HG02623 (cell line): ENCODE data around the gene ANGEL2.
"Not testable (repeated sequence)": the region's sequence is repeated elsewhere in the genome, so short reads cannot be mapped to it uniquely, and the experiment has no call there.

Experiments used
- ATAC-seq: cut with Tn5 transposase; IDR thresholded peaks from one replicate; pipeline ENCODE4 v1.9.1; 2021; ENCODE audit warnings: moderate library complexity; ENCODE audit not compliant: unreplicated experiment

ANGEL2 gene

DNA sequence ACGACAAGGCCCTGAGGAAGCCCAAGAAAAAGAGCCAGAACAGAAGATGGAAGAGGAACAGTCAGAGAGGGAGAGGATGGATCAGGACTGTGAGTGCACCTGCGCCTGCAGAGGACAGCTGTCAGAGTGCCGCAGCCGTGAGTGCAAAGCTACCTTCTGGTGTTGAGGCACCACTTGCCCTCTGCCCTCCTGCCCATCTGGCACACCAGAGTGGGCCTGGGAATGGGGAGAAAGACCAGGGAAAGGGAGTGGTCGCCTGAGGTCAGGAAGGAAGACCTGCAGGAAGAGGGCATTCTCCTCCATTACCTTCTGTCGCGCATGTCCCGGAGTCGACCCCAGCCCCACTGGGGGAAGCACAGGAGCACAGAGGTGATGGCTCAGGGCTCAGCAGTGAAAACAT lies 39.1 kb downstream of the ANGEL2 start:
- no peak for ATAC-seq

DNA sequence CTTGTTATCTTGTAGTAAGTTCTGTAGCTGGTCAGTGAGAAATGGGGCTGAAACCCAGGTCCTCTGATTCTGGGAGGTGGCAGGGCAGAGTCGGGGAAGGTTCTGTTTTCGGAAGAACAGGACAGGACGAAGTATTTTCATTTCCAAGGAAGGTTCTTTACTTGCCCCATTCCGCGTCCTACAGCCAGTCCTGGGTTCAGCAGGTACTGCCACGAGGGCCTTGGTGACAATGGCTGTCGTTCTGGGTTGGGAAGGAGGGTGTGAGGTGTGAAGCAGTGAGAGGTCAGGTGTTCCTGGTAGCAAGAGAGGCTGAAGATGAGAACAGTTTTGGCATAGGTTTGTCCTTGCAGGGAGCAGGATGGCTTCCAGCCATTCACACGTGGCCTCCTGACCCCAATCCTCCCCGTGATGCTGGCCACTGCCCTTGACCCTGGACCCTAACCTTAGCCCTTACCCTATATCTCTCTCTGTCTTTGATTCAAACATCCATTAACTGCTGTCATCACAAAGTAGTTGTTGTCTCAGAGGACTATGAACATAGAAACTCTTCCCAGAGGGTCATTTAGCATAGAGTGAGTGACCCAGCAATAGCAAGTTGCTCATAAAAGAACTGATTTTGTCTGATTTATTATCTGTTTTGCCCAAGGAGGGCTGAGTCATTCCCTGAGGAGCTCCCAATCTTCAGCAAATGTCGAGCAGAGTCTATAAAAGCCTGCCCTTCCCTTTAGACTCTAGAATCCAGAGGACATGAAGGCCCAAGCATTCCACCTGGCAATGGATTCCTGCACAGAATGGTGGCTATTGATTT lies 40.4 kb downstream of the ANGEL2 start:
- ATAC-seq = no peak

DNA sequence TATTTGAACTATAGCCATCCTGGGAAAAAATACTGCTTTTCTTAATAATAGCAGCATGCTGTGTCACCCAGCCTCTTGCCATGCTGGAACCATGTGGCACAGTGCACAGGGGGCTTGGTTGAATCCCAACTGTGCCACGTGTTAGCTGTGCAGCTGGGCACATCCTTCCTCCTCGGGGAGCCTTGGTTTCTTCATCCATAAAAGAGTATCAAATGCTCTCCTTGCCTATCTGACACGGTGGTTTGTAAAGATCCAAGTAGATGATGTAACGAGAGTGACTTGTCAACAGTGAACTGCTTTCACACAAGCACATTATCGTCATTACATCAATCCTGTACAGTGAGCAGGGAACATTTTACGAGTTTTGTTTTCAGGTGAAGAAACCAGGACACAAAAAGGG lies 41.0 kb downstream of the ANGEL2 start:
- no peak for ATAC-seq

DNA sequence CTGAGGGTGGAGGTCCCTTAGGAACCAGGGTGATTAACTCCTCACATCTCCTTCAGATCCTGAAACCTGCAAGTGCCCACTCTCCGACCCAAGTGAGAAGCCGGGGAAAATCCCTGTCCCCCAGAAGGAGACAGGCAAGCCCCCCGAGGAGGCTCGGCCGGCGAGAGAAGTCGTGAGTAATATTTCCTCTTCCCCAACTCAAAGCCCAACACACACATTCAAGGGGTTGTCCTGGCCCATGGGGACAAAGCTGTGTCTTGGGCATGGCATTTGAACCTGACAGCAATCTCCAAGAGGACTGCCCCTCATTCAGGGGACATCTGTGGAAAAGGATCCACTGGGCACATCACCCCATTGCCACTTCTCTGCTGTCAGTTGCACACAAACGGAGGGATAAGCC lies 41.8 kb downstream of the ANGEL2 start:
- ATAC-seq = no peak

DNA sequence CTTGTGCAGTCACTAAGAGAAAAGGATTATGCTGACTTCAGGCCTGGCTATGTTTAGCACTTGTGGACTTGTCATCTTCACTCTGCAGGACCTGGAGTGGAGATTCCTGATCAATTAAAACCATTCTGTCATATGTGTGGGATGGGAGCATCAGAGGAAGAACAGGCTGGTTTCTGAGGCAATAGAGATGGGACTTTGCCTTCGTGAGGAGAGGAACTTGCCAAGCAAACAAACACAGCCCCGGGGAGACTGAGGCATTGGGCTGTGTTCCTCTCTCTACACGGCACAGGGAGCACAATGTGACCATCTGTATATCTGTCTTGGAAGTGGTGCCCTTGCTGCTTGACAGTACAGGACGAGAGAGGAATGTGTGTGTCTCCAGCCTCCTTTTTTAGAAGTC lies 42.2 kb downstream of the ANGEL2 start:
- ATAC-seq = no peak

DNA sequence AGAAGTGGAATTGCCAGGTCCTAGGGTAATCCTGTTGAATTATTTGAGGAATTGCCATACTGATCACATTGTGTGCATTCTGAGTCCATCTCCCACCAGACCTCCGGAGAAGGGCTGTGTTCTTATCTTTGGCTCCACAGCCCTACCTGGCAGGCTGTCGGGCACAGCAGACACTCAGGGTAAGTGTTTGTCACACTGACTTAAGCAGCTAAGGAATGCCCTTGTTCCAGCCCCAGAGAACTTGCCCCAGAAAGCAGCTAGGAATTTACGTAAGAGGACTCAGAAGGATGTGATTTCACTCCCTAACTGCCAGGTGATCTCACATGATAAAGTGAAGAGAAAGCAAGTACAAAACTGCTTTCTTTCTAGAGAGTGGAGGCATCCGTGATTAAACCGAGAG lies 44.4 kb downstream of the ANGEL2 start:
- no peak for ATAC-seq

DNA sequence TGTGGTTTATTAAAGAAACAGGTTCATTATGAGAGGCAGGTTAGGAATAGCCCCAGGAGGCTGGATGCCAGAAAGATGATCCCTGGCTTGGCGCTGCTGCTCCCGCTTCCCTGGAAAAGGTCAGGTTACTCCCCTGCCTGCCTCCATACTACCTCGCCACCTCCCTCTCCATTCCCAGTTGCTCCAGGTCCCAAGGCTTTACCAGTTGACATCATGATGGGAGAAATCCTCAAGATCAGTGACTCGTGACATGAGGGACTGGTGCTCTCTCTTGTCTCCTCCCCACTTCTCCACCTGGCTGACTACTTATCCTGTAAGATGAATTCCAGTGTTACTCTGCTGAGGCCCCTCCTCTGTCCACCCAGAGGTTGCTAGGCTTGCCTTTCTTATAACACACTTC lies 45.6 kb downstream of the ANGEL2 start:
- no peak for ATAC-seq

DNA sequence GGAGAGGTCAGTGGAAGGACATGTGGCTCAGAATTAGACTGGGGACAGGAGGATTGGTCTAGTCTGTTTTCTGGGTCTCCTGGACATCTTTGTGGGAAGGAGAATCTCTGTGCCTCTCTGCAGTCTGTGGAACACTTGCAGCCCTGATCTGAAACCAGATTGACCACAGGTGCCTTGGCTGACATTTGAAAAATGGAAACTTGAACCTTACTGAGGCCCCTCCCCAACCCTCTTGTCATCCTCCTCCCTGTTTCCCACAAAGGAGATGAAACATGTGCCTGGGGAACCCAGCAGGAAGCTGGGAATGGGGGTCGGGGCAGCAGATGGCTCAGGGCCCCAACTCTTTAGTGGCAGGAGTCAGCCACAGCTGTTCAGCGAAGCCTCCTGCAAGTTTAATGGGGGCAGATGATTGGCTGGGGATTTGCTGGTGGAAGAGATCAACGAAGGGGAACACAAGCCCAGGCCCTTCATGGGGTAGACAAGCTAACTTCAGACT lies 47.3 kb downstream of the ANGEL2 start:
- no peak for ATAC-seq

DNA sequence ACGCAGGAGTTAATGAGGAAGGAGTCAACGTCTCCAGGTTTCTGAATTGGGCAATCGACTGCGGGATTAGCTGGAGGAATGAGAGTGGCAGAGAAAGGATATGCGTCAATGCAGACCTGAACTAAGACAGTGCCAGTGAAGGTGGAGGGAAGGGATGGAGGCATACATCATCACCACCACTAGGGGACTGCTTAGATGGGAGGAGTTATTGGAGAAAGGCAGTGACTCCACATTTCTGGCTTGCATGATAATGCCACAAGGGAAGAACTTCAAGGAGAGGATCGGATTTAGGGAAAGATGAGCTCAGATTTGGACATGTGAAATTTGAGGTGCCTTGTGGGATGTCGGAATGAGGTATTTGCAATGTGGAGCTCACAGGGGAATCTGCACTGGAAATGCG lies 47.9 kb downstream of the ANGEL2 start:
- no peak for ATAC-seq

DNA sequence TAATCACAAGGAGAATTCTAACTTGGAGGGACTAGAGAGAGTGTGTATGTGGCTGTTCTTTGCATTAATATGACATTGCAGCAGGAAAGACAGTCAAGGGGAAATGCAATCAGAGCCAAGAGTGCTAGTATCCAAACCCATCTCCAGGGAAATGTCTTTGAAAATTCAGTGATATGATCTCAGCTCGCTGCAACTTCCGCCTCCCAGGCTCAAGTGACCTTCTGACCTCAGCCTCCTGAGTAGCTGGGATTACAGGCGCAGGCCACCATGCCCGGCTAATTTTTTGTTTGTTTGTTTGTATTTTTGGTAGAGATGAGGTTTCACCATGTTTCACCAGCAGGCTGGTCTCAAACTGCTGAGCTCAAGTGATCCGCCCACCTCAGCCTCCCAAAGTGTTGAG lies 49.1 kb downstream of the ANGEL2 start:
- ATAC-seq = no peak

DNA sequence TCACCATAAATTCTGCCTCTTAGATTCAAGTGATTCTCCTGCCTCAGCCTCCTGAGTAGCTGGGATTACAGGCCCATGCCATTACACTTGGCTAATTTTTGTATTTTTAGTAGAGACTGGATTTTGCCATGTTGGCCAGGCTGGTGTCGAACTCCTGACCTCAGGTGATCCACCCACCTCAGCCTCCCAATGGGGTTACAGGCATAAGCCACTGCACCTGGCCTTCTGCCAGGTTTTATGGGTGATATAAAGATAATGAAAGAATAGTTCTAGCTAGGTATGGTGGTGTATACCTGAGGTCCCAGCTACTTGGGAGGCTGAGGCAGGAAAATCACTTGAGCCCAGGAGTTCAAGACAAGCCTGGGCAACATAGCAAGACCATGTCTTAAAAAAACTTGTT lies 50.7 kb downstream of the ANGEL2 start:
- ATAC-seq = not testable (repeated sequence)

DNA sequence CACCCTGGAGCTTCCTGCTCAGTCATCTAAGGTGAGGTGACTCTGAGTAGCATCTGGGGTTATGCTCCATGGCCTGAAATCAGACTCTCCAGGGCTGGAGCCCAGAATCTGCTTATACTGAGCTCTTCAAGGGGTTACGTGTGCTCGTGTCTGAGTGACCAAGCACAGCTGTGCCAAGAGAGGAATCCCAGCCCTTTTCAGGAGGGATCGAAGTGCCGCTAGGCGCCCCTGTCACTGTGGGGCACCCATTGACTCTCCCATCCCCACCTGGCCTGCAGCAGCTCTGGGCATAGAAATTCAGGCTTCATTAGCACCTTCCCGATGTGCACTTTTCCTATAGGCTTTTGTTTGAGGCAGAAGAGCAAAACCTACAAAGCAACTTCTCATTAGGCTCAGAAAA lies 51.6 kb downstream of the ANGEL2 start:
- ATAC-seq = no peak

DNA sequence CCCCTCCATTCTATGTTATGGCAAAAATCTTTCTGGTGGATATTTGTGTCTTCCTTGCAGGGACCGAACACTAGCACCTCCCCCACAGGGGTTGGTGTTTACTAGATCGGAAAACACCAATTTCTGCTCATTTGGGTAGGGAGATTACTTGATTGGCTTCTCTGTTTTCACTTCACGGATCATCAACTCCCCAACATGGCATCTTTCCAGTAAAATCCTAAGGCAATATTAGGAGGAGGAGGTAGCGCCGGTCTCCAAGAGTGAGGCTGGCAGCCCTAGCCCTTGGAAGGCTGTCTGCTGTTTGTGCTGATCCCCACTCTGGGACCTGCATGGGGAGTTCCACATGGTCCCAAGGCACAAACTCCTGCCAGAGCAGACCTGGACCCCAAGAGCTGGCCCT lies 53.2 kb downstream of the ANGEL2 start:
- ATAC-seq = no peak

DNA sequence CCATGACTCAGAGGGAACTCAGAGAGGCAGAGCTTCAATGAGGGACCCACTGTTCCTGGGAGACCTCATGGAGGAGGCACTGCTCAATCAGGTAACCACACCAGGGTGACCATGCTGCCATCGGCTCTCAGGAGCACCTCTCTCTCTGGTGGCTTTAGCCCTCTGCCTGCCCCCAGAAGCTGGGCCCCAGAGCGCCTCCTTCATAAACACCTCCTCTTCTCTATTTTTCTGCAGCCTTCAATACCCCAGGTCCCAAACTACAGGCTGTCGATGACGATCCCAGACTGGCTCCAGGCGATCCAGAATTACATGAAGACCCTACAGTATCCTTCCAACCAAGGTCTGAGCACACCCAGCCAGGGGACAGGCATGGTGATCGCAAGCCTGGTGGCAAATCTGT lies 54.7 kb downstream of the ANGEL2 start:
- ATAC-seq = no peak

DNA sequence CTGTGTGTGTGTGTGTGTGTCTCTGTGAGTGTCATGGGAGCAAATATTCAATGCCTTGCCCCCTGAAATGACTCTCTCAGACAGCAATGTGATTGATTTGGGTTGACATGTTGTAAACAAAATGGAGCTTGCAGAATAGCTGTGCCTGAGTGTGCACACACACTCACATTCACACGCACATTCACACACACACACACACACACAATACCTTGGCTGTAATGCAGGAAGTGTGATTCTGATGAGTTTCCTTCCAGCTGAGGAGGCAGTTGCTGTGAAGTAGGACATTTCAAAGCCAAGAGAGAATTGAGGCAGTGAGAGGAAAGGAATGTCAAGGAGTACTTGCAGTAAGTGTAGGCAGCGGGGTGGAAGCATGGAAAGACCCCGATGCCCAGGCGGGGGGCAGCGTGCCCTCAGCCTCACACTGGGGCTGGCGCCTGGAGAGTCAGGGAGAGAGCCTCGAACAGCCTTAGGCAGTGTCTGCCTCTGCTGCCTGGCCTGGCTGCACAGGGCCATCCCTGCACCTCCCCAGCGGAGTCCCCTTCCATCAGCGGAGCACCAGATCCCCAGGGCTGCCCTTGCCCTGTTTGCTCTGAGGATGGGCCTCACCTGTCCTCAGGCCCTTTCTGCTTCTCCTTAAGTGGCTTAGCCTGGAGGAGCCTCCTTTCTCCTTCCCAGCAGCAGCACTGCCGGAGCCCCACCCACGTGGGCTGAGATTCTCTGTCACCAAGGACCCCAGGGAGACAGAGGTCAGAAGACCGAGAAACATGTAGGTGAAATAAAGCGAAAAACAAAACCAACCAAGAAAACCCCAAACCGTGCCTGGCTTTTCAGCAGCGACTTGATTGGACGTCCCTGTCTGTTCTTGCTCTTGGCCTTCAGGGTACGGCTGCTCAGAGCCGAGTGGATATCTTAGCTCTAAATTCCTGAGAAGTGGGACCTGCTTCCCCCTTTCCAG lies 56.1 kb downstream of the ANGEL2 start:
- ATAC-seq = peak; percentile 62

DNA sequence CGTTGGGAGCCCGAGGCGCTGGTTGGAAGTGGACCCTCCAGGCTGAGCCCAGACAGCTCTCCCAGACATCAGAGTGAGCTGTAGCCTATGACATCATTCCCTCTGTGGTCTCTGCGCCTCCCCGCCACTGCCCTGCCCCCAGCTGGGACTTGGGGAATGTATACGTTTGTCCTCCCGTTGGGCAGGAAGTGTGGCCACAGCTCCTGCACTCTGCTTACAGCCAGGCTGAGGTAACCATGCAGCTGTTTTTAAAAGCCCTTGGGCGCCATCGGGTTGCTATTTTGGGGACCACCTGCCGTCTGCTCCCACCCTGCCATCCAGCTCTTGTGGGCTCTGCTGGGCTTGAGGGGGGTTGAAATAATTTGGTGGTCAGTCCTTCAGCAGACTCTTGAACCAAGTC lies 57.5 kb downstream of the ANGEL2 start:
- ATAC-seq = no peak

DNA sequence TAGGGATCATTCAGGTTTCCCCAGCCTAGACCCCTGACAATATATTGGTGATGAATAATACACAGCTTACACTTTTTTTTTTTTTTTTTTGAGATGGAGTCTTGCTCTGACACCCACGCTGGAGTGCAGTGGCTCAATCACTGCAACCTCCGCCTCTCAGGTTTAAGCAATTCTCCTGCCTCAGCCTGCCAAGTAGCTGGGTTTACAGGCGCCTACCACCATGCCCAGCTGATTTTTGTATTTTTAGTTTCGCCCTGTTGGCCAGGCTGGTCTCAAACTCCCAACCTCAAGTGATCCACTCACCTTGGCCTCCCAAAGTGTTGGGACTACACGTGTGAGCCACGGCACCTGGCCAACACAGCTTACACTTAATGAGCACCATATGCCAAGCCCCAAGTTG lies 58.1 kb downstream of the ANGEL2 start:
- ATAC-seq = no peak

DNA sequence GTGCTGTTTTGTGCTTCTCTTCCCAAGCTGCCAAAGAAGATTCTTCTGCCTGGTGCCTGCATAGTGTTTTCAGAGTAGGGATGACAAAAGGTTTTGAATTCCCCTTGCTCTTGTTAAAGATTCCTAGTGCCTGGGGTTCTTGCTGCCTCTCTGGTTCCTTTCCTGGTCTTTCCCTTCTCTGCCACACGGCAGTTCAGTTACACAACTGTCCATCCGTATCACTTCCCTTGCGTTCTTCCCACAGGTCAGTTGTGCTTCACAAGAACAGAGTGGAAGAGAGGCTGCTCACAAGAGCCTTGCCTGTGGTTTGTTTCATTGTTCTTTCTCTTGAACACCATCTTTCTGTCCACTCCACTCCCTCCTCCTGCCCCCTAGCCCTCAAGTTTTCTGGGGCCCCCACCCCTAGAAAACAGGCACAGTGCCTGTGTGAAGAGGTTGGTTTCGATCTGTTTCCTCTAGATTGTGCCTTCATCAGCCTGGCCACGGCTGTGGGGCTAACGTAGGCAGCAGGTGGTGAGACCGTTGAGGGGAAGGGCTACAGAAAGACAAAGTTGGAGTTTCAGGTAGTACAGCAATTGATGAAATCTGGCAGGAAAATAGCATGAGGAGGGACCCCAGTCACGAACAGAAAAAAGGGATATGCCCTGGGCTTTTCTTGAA lies 59.6 kb downstream of the ANGEL2 start:
- ATAC-seq = no peak

DNA sequence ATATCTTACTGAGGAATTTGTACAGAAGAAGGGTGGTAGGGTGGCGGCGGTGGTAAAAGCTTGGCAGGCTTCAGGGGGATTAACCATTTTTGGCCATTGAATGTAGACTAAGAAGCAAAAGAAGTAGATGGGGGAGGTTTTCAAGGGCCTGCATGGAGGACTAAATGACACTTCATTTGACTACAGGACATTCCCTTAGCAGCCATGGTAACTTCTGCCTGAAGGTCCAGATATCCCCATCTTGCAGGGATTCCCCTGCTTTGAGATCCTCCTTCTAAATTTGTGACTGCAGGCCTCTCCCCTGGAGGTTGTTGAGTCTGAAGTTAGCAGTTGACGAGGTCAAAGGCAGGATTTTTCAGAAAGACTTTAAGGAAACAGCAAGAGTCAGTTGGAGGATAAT lies 60.6 kb downstream of the ANGEL2 start:
- ATAC-seq = no peak

DNA sequence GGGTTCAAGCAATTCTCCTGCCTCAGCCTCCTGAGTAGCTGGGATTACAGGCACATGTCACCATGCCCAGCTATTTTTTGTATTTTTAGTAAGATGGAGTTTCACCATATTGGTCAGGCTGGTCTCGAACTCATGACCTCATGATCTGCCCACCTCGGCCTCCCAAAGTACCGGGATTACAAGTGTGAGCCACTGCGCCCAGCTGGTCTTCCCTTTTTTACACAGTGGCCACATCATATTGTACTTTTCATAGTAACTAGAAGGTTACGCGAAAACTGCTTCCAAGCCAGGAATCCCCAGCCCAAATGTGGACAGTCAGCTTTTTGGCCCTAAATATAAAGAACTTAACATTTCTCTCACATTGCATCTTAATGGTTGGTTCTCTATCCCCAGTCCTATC lies 61.2 kb downstream of the ANGEL2 start:
- ATAC-seq = no peak

DNA sequence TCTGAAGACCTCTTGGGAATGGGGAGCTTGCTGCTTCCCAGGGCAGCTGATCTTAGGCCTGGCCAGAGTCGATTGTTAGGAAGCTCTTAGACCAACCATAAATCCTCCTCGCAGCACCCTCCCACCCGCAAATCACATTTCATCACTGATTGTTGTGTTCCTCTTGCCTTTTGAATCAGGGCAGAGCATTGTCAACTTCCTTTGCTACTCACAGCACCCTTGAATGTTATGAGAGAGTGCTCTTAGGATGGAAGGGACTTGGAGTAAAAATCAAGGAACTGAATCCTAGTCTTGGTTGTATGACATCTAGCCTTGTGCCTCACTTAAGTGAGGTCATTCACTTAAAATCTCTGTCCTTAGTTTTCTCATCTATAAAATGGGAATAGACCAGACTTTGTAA lies 62.3 kb downstream of the ANGEL2 start:
- no peak for ATAC-seq

DNA sequence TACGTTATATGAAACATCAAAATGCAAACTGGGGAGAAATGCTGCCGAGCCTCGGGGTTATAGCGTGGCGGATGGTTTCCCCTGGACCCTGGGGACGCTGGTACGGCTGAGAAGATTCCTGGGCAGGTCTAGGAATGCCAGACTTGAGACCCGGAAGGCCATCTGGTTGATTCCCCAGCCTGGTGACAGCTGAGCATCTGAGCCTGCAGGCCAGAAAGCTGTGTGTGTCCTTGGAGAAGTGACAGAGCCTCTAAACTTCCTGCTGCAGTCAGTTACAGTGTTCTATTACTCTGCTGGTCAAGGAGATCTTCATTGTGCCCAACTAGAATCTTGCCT lies 63.1 kb downstream of the ANGEL2 start:
- no peak for ATAC-seq
